B cell (primary cell): Measurements from ENCODE around the gene PSPC1.

Source experiments
- EZH2 ChIP-seq: IDR thresholded peaks from 2 replicates; pipeline ENCODE4 v1.6.1; 2012; ENCODE audit warnings: borderline replicate concordance, low read depth, mild to moderate bottlenecking, moderate library complexity, low read length; ENCODE audit not compliant: insufficient read depth, poor library complexity, severe bottlenecking
- TF ChIP-seq, protein P1 (sequence below): fragments of 200-600 bp; IDR thresholded peaks from one replicate; pipeline ENCODE4 v1.8.0; 2022; ENCODE audit warnings: antibody characterized with exemption, mild to moderate bottlenecking

DNA sequence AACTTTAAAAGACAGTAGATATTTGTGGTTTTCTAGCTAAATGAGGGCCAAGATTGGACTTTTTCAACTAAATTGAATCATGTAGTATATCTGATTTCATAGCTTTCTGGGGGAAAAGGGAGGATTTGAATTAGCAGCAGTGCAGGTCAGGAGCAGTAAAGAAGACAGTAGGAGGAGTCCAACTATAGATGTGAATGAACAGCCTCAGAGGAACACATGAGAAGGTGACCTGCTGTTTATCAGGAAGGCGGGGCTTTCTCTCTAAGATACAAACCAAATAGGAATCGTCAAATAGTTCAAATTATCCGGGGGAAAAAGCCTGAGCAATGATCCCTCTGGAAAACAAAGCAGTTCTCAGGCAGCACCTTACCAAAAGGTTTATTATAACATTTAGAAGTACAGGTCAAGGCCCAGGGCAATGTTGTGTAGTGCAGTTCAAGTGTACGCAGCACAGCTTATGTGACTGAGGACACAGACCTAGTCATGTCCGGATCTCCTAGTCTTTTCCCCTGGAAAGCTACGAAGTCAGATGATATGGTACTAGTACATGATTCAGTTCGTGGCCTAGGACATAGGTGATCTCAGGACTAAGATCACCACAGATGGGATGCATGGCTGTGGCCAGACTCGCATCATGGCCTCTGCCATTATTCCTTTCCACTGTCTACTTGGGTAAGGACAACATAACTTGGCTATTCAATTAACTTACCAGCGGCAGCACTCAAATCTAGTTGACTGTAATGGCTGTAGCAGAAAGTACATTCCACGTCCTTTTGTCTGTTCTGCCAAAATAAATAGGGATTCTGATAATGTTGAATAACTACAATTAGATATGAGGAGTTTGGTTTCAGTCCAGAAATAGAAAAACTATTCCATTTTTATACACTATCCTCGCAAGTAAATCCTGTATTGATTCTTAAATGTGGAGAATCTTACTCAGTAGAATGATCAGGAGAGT is 109.0 kb downstream of the PSPC1 start:
- TF ChIP-seq, protein P1, sequence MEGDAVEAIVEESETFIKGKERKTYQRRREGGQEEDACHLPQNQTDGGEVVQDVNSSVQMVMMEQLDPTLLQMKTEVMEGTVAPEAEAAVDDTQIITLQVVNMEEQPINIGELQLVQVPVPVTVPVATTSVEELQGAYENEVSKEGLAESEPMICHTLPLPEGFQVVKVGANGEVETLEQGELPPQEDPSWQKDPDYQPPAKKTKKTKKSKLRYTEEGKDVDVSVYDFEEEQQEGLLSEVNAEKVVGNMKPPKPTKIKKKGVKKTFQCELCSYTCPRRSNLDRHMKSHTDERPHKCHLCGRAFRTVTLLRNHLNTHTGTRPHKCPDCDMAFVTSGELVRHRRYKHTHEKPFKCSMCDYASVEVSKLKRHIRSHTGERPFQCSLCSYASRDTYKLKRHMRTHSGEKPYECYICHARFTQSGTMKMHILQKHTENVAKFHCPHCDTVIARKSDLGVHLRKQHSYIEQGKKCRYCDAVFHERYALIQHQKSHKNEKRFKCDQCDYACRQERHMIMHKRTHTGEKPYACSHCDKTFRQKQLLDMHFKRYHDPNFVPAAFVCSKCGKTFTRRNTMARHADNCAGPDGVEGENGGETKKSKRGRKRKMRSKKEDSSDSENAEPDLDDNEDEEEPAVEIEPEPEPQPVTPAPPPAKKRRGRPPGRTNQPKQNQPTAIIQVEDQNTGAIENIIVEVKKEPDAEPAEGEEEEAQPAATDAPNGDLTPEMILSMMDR: no peak
- TF ChIP-seq EZH2: no peak
